Right lobe of liver (tissue), 6 donors: ENCODE data around the gene NFRKB. TPM values are rescaled to one million over a fixed set of nuclear protein-coding genes. Genes with fewer than 3 reads are reported as not detected.

Experiments
- ATAC-seq, 4 donors: fragments of 200-7000 bp; cut with Tn5 transposase; one replicate each; pipeline ENCODE4 v1.9.1; 2020; ENCODE audit warnings: mild to moderate bottlenecking in 4 of 4, moderate library complexity in 4 of 4
- DNase-seq, 3 donors: peaks; one replicate each; pipeline ENCODE4 v3.0.0-alpha.2; 2020
- H3K27ac ChIP-seq, 3 donors: fragments of 200-600 bp; one replicate each; pipeline ENCODE4 v1.8.0; 2022
- H3K27me3 ChIP-seq, 2 donors: fragments of 200-600 bp; one replicate each; pipeline ENCODE4 v1.8.0; 2022
- H3K36me3 ChIP-seq, 4 donors: fragments of 200-600 bp; sonication (generic) in 1 of 4; one replicate each; pipeline versions ENCODE4 v1.5.1 to v1.8.0; 2017 to 2022; ENCODE audit warnings: control low read depth in 1 of 4
- H3K4me1 ChIP-seq, 4 donors: fragments of 200-600 bp; sonication (generic) in 1 of 4; one replicate each; pipeline versions ENCODE4 v1.5.1 to v1.8.0; 2017 to 2022; ENCODE audit warnings: control low read depth in 1 of 4
- H3K4me3 ChIP-seq, 3 donors: fragments of 200-600 bp; one replicate each; pipeline ENCODE4 v1.8.0; 2022
- H3K9me3 ChIP-seq, 4 donors: fragments of 200-600 bp; sonication (generic) in 1 of 4; one replicate each; pipeline versions ENCODE4 v1.5.1 to v1.8.0; 2017 to 2022; ENCODE audit warnings: control low read depth in 1 of 4
- CTCF ChIP-seq, 4 donors: fragments of 200-600 bp in 3 of 4; fragments of 450-650 bp in 1 of 4; IDR thresholded peaks; one replicate each; pipeline versions ENCODE4 v1.5.1 to v1.8.0; 2016 to 2022; ENCODE audit warnings: antibody characterized with exemption in 4 of 4, mild to moderate bottlenecking in 2 of 4
- POLR2A ChIP-seq: fragments of 450-650 bp; IDR thresholded peaks from one replicate; pipeline ENCODE4 v1.6.1; 2017; ENCODE audit warnings: antibody characterized with exemption, mild to moderate bottlenecking
- WGBS: methylation state at CpG from one replicate; pipeline ENCODE4 v1.1.6; 2018; ENCODE audit warnings: low coverage, low lambda C conversion rate; ENCODE audit not compliant: insufficient coverage; ENCODE audit errors: missing lambda C conversion rate; 5-methylcytosine and 5-hydroxymethylcytosine counted together
- intact Hi-C, 2 donors: fragments of 100-400 bp; cut with DNase I; formaldehyde crosslinking; loops; one replicate each; pipeline versions ENCODE4 v1.11.2 to v1.14.1; 2022
- total RNA-seq, 6 experiments: library from RNA; depleted of rRNA in 2 of 6; stranded (reverse); fragments of >200 nt in 2 of 6; fragmentation: NEBNext Ultra II Directional in 3 of 6; extraction: Animal tissue kit (Norgen Biotek cat#: 25700) in 3 of 6; gene quantifications; one replicate each; pipeline versions ENCODE4 v1.1.0 to v1.2.4, GENCODE V29; 2016 to 2023
- donor health status: DM: no; HTN: yes; CAD: no.
- donor health status: DM: no; HTN: no; CAD: no.
- donor health status: DM: no; HTN: no; CAD: no.
- donor health status: DM: no; HTN: yes; CAD: no.
- donor health status: DM: no; HTN: yes; CAD: no.

Gene NFRKB
- total RNA-seq, 6 experiments from 2014 or later, result 9.5 to 15.0 (median 11.4) TPM

DNA sequence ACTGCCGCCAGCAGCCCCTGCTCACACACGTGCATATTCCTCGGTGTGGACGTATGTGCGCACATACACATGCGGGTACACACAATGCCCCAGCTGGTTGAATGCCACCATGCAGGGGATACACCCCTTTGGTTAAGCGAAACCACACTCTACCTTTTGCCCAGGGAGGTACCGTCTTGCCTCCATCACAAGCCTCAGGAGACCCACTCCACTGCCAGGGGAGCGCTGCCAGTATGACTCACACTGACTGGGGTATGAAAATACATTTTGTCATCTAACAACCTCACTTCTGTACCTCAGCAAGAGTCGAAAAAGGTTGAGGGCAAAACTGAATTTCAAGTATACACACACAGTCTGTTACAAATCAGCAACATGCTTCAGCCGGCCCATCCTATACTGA is 40.3 kb downstream of the NFRKB start:
- Histone ChIP-seq H3K4me1 (peaks cover 0 to 10% (median 5%) of the 10 kb centered on the region in 4 donors), H3K36me3 (no peaks in the 10 kb centered on the region)

DNA sequence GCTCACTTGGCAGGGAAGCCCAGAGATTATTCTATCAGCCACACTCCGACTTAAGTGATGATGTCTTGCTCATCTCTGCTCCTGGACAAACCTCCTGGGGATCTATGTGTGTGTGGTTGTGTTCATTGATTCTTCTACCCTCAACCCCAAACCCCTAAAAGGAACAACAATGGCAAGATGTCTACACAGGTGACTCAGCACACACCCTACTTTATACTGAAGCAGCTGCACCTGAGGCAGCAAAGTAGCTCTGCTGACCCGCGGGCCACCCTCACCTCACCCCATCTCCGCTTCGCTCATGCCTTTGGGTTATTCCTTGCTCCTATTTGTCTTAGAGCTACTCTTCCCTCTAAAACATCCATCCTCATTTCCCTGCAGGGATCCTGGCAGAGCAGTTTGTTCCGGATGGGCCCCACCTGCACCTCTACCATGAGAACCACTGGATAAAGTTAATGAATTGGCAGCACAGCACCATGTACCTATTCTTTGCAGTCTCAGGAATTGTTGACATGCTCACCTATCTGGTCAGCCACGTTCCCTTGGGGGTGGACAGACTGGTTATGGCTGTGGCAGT is 41.1 kb downstream of the NFRKB start:
- intact Hi-C loops, result no loop called here
- ATAC-seq, result peak in 2 of 4 donors; percentile 4 to 9

More for the DNA sequence above, 40.3 kb downstream of the NFRKB start:
- H3K27me3 ChIP-seq, result no peaks in the 10 kb centered on the region
- no peak for TF ChIP-seq CTCF (IDR thresholded peaks at IDR 0.05)
- no peak for TF ChIP-seq POLR2A
- DNase-seq (no peak), ATAC-seq (no peak)
- no peak overlapping the region for H3K4me3 ChIP-seq
- H3K9me3 ChIP-seq, result no peaks in the 10 kb centered on the region
- H3K27ac ChIP-seq, result no peak overlapping the region
- WGBS, result 80% methylated on average over 1 of the region's 11 CpGs
- intact Hi-C loops, result no loop called here

DNA sequence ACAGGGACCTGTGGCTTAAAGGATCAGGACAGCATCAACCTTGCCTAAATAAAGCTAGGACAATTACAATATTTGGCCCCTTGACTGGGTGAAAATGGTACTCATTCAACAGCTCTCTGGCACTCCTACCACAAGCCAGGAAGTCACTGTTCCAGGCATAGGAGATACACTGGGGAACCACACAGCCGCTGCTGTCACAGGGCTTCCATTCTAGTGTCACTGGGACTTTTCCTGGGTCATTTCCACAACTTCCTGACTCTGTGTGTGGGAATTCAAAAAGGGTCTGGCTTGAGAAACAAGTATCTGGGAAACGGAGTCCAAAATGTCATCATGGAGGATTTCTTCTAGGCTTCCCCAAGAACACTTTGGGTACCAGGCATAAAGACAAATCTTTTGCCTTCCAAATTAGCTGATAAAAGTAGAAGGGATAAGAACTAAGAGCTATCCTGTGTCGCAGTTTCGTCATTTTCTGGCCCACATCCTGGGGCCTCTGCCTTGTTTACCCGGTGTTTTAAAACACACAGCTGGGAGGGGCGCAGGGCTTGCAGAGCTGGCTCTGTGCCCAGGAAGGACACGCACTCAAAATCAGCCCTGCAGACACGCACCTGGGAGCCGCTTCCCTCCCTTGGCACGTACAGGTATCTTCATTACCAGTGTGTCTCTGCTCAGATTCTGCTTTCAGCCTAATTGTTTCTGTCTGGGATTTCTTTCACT is 41.7 kb downstream of the NFRKB start:
- H3K4me3 ChIP-seq, result no peak overlapping the region
- no peaks in the 10 kb centered on the region for H3K36me3 ChIP-seq
- peak; percentile 87 to 96 (median 93) for ATAC-seq
- H3K4me1 ChIP-seq, result peaks cover 0 to 10% (median 5%) of the 10 kb centered on the region in 4 donors
- no peaks in the 10 kb centered on the region for H3K27me3 ChIP-seq
- peak; percentile 88 to 94 (median 93) for DNase-seq
- 8% methylated on average over 9 of the region's 10 CpGs for WGBS
- H3K27ac ChIP-seq, result peak overlapping the region; percentile 56 to 65 (median 58)
- intact Hi-C loops, result no loop called here
- no peaks in the 10 kb centered on the region for H3K9me3 ChIP-seq
- no peak for TF ChIP-seq CTCF (IDR thresholded peaks at IDR 0.05)
- TF ChIP-seq POLR2A, result no peak

More for the DNA sequence above, 41.1 kb downstream of the NFRKB start:
- Histone ChIP-seq H3K27ac (peak overlapping the region in 1 of 3 donors; percentile 56), H3K9me3 (no peaks in the 10 kb centered on the region), H3K4me1 (peaks cover 0 to 10% (median 5%) of the 10 kb centered on the region in 4 donors), H3K4me3 (no peak overlapping the region), H3K27me3 (no peaks in the 10 kb centered on the region), H3K36me3 (no peaks in the 10 kb centered on the region)
- WGBS, result 89% methylated on average over 7 of the region's 7 CpGs
- DNase-seq, result no peak
- TF ChIP-seq POLR2A, result no peak
- no peak for TF ChIP-seq CTCF (IDR thresholded peaks at IDR 0.05)

DNA sequence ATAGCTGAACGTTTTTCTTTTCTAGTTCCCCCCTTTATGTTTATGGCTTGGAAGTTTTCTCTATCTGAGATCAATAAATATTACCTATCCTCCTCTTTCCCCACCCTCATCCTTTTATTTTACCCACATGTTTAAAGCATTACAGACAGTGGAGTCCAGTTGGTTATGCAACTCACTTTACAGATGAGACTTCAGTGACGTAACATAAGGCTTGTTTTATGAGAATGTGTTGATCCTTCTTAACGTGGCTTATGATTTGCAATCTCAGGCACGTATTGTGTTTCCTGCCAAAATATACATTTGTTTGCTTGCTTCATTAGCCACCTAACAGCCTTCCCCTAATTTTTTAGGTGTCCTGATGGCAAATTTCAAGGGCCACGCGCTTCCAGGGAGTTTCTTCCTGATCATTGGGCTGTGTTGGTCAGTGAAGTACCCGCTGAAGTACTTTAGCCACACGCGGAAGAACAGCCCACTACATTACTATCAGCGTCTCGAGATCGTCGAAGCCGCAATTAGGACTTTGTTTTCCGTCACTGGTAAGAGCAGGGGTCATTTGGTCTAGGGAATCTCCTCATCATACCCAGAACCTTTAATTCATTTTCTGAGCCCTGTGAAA is 43.1 kb downstream of the NFRKB start:
- ATAC-seq, result no peak
- intact Hi-C loops, result no loop called here
- WGBS, result 79% methylated on average over 14 of the region's 15 CpGs

More for the DNA sequence above, 43.1 kb downstream of the NFRKB start:
- no peak for TF ChIP-seq CTCF (IDR thresholded peaks at IDR 0.05)
- TF ChIP-seq POLR2A, result no peak
- DNase-seq, result no peak
- Histone ChIP-seq H3K9me3 (no peaks in the 10 kb centered on the region), H3K27ac (no peak overlapping the region), H3K4me1 (peaks cover 0 to 10% (median 5%) of the 10 kb centered on the region in 4 donors), H3K27me3 (no peaks in the 10 kb centered on the region), H3K4me3 (no peak overlapping the region), H3K36me3 (no peaks in the 10 kb centered on the region)
